AG09309 (cell line): Measurements from ENCODE around the gene RPA1.

Source experiments
- DNase-seq: peaks from one replicate; pipeline ENCODE4 v3.0.0-alpha.2; 2010; ENCODE audit warnings: low read depth
- H3K4me3 ChIP-seq: 2 replicates; pipeline ENCODE4 v1.5.1; 2011; ENCODE audit warnings: mild to moderate bottlenecking, low read depth, low read length, moderate library complexity; ENCODE audit not compliant: control insufficient read depth
- CTCF ChIP-seq: IDR thresholded peaks from 2 replicates; pipeline ENCODE4 v1.5.1; 2011; ENCODE audit warnings: mild to moderate bottlenecking, low read depth, low read length, inconsistent platforms; ENCODE audit not compliant: insufficient read depth, control insufficient read depth; ENCODE audit errors: missing control alignments

Gene RPA1

GRCh38 chr17:1920948-1921351 is 91.1 kb downstream of the RPA1 start:
- TF ChIP-seq CTCF = no peak
- no peak for DNase-seq
- H3K4me3 ChIP-seq = no peak overlapping the region

GRCh38 chr17:1928976-1929375 is 99.2 kb downstream of the RPA1 start:
- no peak for DNase-seq
- TF ChIP-seq CTCF = no peak
- no peak overlapping the region for H3K4me3 ChIP-seq

- DNase-seq = no peak
- no peak for TF ChIP-seq CTCF
Measured at GRCh38 chr17:1930337-1930645, 100.5 kb downstream of the RPA1 start.

GRCh38 chr17:1931844-1932579 is 102.2 kb downstream of the RPA1 start:
- no peak overlapping the region for H3K4me3 ChIP-seq
- TF ChIP-seq CTCF = no peak
- DNase-seq = no peak

More at GRCh38 chr17:1930337-1930645, 100.5 kb downstream of the RPA1 start:
- no peak overlapping the region for H3K4me3 ChIP-seq

- H3K4me3 ChIP-seq = no peak overlapping the region
- no peak for DNase-seq
- TF ChIP-seq CTCF = no peak
Measured at GRCh38 chr17:1933875-1934715, 104.3 kb downstream of the RPA1 start.

- H3K4me3 ChIP-seq = no peak overlapping the region
- DNase-seq = no peak
- TF ChIP-seq CTCF = no peak
Measured at GRCh38 chr17:1934901-1935300, 105.1 kb downstream of the RPA1 start.

GRCh38 chr17:1936766-1937165 is 107.0 kb downstream of the RPA1 start:
- no peak overlapping the region for H3K4me3 ChIP-seq
- TF ChIP-seq CTCF = no peak
- DNase-seq = no peak
